HG03025 (cell line): ENCODE results near the gene TAF6.

Experiments
- ATAC-seq: cut with Tn5 transposase; IDR thresholded peaks from one replicate; pipeline ENCODE4 v1.9.1; 2021; ENCODE audit warnings: mild to moderate bottlenecking, moderate library complexity; ENCODE audit not compliant: unreplicated experiment, low FRiP score

Gene TAF6

GRCh38 chr7:100098913-100099312 lies 20.2 kb downstream of the TAF6 start:
- no peak for ATAC-seq

GRCh38 chr7:100095704-100096103 lies 23.5 kb downstream of the TAF6 start:
- no peak for ATAC-seq

GRCh38 chr7:100095289-100095688 lies 23.9 kb downstream of the TAF6 start:
- ATAC-seq: no peak

GRCh38 chr7:100093925-100094486 lies 25.2 kb downstream of the TAF6 start:
- no peak for ATAC-seq

- ATAC-seq: no peak
Observed at GRCh38 chr7:100093498-100093897, 25.7 kb downstream of the TAF6 start.

GRCh38 chr7:100093054-100093453 lies 26.1 kb downstream of the TAF6 start:
- no peak for ATAC-seq

- no peak for ATAC-seq
Observed at GRCh38 chr7:100091411-100092181, 27.6 kb downstream of the TAF6 start.

- no peak for ATAC-seq
Observed at GRCh38 chr7:100090527-100091410, 28.4 kb downstream of the TAF6 start.

GRCh38 chr7:100089458-100090196 lies 29.5 kb downstream of the TAF6 start:
- no peak for ATAC-seq

GRCh38 chr7:100088621-100089457 lies 30.3 kb downstream of the TAF6 start, which contains the start of gene COPS6:
COPS6 (plus strand) TSS chr7:100088969; CDS start chr7:100088991, 22 bp downstream.
- no peak for ATAC-seq

- no peak for ATAC-seq
Observed at GRCh38 chr7:100088095-100088620, 31.0 kb downstream of the TAF6 start.

- no peak for ATAC-seq
Observed at GRCh38 chr7:100087055-100087750, 32.0 kb downstream of the TAF6 start.

- no peak for ATAC-seq
Observed at GRCh38 chr7:100085515-100085914, 33.6 kb downstream of the TAF6 start.

GRCh38 chr7:100082978-100083377 lies 36.2 kb downstream of the TAF6 start:
- no peak for ATAC-seq

- peak; percentile 77 for ATAC-seq
Observed at GRCh38 chr7:100081535-100082102, 37.5 kb downstream of the TAF6 start, which contains the start of gene ZNF3. ZNF3 (minus strand) TSS chr7:100081723; CDS start chr7:100077357, 4,366 bp downstream.

- no peak for ATAC-seq
Observed at GRCh38 chr7:100080907-100081534, 38.1 kb downstream of the TAF6 start.

GRCh38 chr7:100079024-100079560 lies 40.1 kb downstream of the TAF6 start:
- ATAC-seq: no peak

- ATAC-seq: no peak
Observed at GRCh38 chr7:100077205-100077604, 42.0 kb downstream of the TAF6 start.
